ENCODE results near the gene JAML.

DNA sequence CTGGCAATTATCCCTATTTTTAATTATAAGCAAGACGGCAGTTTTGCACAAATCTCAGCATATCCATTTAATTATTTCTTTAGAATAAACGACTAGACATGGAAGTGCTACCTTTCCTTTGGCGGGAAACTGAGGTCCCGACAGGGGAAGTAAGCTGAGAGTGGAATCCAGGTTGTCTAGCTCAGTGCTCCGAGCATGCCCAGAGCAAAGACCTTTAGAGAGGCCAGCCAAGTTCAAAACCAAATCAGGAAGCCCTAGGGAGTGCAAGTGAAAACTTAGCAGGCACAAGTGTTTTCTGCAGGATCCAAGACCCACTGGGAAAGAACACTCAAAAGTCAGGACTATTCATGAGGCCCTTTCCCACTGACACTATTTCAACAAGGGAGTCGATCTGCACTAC, 25.7 kb downstream of the JAML start:
- TF ChIP-seq CEBPG (CRISPR knock-in tag; IDR thresholded peaks at IDR 0.05): no peak
- no peak for TF ChIP-seq CEBPG (tag; conservative IDR thresholded peaks at IDR 0.05 in 1 of 2, IDR thresholded peaks at IDR 0.05 in 1 of 2)
- no peak for TF ChIP-seq RCOR1 (IDR thresholded peaks at IDR 0.05; ENCODE audit: borderline replicate concordance in 1 of 2, low read depth in 2 of 2, low read length in 2 of 2)
- no peak for TF ChIP-seq EP300 (IDR thresholded peaks at IDR 0.05; ENCODE audit: low read length)
- TF ChIP-seq ZNF274 (IDR thresholded peaks at IDR 0.05; ENCODE audit: borderline replicate concordance, low read depth, low read length): no peak
